22Rv1 (cell line): Measurements from ENCODE around the gene IL17RC.

Experiments used
- CTCF ChIP-seq: fragments of 450-650 bp; IDR thresholded peaks from 2 replicates; pipeline ENCODE4 v1.5.1; 2017; ENCODE audit warnings: mild to moderate bottlenecking
- ZFX ChIP-seq: fragments of 450-650 bp; IDR thresholded peaks from 2 replicates; pipeline ENCODE4 v1.6.1; 2017; ENCODE audit warnings: antibody characterized with exemption, borderline replicate concordance

- TF ChIP-seq CTCF (no peak), ZFX (no peak)
Measured at GRCh38 chr3:9908286-9908685, 8.6 kb upstream of the IL17RC start.
